Measurements from ENCODE around the gene COG7. TPM values are rescaled to one million over a fixed set of nuclear protein-coding genes. Genes with fewer than 3 reads are reported as not detected.

Gene COG7
- total RNA-seq, 1 experiment from 2014 or later: 11.2 TPM

- DNase-seq (ENCODE audit: low read depth): no peak
Measured at GRCh38 chr16:23359092-23359760, 93.8 kb downstream of the COG7 start.

- DNase-seq (ENCODE audit: low read depth): no peak
Measured at GRCh38 chr16:23357761-23358290, 95.2 kb downstream of the COG7 start.

- no peak for DNase-seq (ENCODE audit: low read depth)
Measured at GRCh38 chr16:23356941-23357340, 96.0 kb downstream of the COG7 start.

GRCh38 chr16:23355106-23355670 lies 97.8 kb downstream of the COG7 start:
- DNase-seq (ENCODE audit: low read depth): no peak

GRCh38 chr16:23354246-23354645 lies 98.7 kb downstream of the COG7 start:
- no peak for DNase-seq (ENCODE audit: low read depth)

GRCh38 chr16:23353440-23353839 lies 99.5 kb downstream of the COG7 start:
- DNase-seq (ENCODE audit: low read depth): no peak

GRCh38 chr16:23351360-23351759 lies 101.6 kb downstream of the COG7 start:
- no peak for DNase-seq (ENCODE audit: low read depth)

- DNase-seq (ENCODE audit: low read depth): no peak
Measured at GRCh38 chr16:23348579-23349469, 104.2 kb downstream of the COG7 start.

- DNase-seq (ENCODE audit: low read depth): no peak
Measured at GRCh38 chr16:23345237-23345636, 107.8 kb downstream of the COG7 start.

GRCh38 chr16:23343643-23344612 lies 109.1 kb downstream of the COG7 start:
- no peak for DNase-seq (ENCODE audit: low read depth)

GRCh38 chr16:23342083-23342640 lies 110.8 kb downstream of the COG7 start:
- no peak for DNase-seq (ENCODE audit: low read depth)

GRCh38 chr16:23339787-23340186 lies 113.2 kb downstream of the COG7 start:
- no peak for DNase-seq (ENCODE audit: low read depth)

Other genes with a start within 250 kb of the COG7 start
- gene SCNN1B, start 150.9 kb downstream of the COG7 start, total RNA-seq (2014; rRNA removed; shearing (Covaris generic)): not detected in 2 replicates
- gene GGA2, start 57.3 kb upstream of the COG7 start, total RNA-seq (2014; rRNA removed; shearing (Covaris generic)): 8.8 and 9.1 TPM in 2 replicates
- 10.6 and 12.7 TPM in 2 replicates for gene EARS2, start 104.2 kb upstream of the COG7 start, total RNA-seq (2014; rRNA removed; shearing (Covaris generic))
- 52.6 and 67.9 TPM in 2 replicates for gene UBFD1, start 104.5 kb upstream of the COG7 start, total RNA-seq (2014; rRNA removed; shearing (Covaris generic))
- gene NDUFAB1, start 143.1 kb upstream of the COG7 start, total RNA-seq (2014; rRNA removed; shearing (Covaris generic)): 156 and 176 TPM in 2 replicates
- gene PALB2, start 188.1 kb upstream of the COG7 start, total RNA-seq (2014; rRNA removed; shearing (Covaris generic)): 9.1 and 11.4 TPM in 2 replicates
- gene DCTN5, start 188.3 kb upstream of the COG7 start, total RNA-seq (2014; rRNA removed; shearing (Covaris generic)): 36.5 and 43.2 TPM in 2 replicates
- 83.6 and 86.3 TPM in 2 replicates for gene PLK1, start 225.7 kb upstream of the COG7 start, total RNA-seq (2014; rRNA removed; shearing (Covaris generic))